Measurements from ENCODE around the gene NALF2. TPM values are rescaled to one million over a fixed set of nuclear protein-coding genes. Genes with fewer than 3 reads are reported as not detected.

Gene NALF2
- 5.4 to 6.1 TPM (median 5.5 TPM) in 5 replicates for total RNA-seq (2022; extraction: Qiagen RNA extraction)

GRCh38 chrX:69503782-69504625, at the start of gene NALF2:
Gene NALF2 (plus strand): TSS chrX:69504326. CDS start chrX:69505283, 957 bp downstream.

Other genes starting within 250 kb of the NALF2 start
- 0.53 to 0.83 TPM (median 0.63 TPM) in 5 replicates for gene EDA, start 111.8 kb downstream of the NALF2 start, total RNA-seq (2022; extraction: Qiagen RNA extraction)